Activated CD4-positive, CD25-positive, alpha-beta regulatory T cell treated with anti-CD3 and anti-CD28 coated beads, Interleukin-2, amount 50 U/mL, for 72 hours (primary cell): ENCODE results near the gene TSPAN2.

Experiments
- DNase-seq: peaks from one replicate; pipeline ENCODE4 v3.0.0; 2021

TSPAN2 gene

DNA sequence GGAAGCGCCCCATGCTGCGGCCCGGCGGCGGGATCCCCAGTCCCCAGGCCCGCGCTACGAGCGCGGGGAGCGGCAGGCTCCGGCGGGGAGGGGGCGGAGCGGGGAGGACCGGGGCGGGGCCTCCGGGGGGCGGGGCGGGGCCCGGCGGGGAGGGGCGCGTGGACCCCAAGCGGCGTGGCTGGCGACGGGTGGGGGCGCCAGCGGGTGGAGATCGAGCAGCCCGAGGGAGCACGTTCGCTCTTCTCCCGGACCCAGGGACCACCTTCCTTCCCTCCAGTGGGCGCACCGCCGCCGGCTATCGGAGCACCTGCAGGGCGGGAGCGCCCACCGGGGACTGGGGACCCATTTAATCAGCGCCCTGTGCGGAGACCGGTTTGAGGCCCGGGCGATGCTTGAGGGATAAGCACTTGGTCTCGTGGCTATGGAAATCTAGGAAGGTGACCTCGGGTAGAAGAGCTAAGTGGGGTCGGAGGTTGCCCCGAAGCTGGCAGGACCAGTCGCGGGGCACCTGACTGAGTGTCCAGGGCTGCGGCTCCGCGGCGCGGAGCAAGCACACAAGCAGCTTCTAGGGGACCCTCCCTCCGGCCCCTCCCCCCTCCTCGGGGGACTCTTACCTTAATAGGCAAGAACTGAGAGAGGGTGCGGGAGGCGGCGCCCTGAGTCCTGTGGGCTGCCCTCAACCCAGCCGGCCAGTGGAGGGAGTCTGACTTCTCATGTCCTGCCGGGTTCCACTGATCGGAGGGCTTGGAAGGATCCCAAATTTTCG is at the start of gene TSPAN2:
Gene TSPAN2, minus strand, starts transcription at position 84 of the 766 bp plus-strand sequence. Its CDS starts 71 bp downstream, at position 13.
- DNase-seq: peak; percentile 46

DNA sequence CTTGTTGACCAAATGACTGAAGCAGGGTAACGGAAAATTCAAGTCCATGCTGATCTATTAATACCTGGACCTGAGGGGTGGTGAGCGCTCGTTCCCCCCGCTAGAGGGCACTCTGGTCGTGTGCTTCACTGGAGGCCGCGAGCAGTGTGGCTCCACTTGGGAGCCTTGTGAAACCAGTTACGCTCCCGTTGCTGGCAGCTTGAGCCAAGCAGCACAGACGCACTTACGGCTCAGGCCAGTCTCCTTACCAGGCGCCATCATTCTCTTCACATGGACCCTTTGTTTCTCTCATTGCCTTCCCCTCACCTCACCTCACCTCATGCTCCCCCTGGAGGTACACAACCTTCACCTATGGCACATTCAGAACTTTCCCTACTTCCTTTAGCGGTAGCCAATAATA is 49.7 kb upstream of the TSPAN2 start:
- DNase-seq: peak; percentile 65

DNA sequence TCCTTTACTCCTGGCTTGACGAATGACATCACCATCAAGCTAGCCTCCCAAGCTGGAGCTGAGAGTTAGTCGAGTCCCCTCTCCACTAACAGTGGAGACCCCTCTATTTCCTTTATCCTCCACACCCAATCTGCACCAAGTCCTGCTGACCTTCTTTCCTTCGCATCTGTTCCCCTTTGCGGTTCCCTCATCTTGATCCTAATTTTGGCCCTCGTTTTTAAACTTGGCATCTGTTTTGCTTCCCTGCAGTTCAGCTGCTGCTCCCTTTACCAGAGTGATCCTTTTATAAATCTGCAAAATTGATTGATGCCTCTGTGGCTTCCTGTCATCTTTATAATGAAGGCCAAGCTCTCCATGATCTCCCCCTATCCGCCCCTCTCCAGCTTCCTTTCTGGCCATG is 49.0 kb upstream of the TSPAN2 start:
- no peak for DNase-seq

DNA sequence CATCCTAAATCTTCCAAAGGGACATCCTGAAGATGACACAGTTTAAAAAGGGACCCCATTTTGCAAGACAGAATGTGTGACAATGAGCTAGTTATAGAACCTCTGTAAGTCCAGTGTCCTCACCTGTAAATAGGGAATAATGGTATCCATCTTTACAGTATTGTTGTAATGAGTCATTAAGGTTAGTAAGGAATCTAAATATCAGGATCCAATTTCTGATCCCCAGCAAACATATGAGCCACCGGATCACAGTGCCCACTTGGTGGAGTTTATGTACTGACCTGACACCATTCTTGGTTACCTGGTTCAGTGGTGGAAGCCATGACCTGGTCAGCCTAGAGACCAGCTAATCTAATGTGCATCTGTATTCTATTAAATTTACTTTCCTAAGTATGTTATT is 47.9 kb upstream of the TSPAN2 start:
- DNase-seq: no peak

DNA sequence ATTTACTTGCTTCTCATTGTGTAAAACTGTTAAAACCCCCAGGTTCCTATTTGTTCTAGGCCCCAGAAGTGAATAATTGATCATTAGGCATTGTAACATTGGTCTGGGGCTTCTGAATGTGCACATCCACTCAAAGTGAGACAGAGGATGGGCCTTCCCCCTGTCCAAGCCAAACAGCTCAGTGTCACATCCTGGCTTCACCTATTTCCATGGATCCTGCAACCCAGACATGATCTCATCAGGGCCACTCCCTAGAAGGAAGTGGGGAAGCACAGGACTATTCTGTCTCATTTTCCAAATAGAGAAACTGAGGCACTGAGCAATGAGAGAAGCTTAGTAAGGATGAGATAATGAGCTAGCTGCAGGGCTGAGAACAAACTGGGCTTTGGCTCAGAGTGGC is 47.4 kb upstream of the TSPAN2 start:
- DNase-seq: no peak

DNA sequence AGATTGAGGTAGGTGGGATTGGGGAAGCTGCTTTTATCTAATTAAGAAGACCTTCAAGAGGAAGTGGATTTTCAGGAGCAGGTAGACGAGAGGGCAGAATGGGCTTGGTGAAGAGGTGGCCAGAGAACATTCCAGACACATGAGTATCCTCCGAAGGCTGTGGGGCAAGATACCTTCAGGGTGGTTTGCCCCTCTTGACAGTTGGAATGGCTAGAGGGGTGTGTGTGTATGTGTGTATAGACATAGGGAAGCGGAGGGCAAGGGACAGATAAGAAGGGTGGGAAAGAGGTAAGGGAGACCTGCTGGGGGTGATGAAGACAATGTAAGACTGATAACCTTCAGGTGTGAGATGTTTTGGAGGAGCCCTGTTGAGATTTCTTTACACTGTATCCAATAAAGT is 46.8 kb upstream of the TSPAN2 start:
- DNase-seq: no peak

DNA sequence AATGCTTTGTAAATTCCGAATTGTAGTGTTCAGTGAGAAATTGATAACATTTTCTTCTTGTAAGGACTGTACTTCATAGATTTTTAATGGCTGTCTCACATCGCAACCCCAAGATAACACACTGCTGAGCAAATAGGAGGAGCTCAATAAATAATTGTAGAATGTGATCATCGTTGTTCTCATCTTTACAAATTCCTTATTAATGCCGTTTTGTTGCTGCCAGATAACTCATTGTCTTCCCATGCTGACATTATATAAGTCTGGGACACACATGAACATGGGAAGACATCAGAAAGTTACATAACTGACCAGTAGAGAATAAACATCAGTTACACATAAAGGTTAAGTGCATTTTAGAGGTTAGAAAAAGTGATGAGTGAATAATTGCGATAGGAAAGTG is 46.4 kb upstream of the TSPAN2 start:
- no peak for DNase-seq

DNA sequence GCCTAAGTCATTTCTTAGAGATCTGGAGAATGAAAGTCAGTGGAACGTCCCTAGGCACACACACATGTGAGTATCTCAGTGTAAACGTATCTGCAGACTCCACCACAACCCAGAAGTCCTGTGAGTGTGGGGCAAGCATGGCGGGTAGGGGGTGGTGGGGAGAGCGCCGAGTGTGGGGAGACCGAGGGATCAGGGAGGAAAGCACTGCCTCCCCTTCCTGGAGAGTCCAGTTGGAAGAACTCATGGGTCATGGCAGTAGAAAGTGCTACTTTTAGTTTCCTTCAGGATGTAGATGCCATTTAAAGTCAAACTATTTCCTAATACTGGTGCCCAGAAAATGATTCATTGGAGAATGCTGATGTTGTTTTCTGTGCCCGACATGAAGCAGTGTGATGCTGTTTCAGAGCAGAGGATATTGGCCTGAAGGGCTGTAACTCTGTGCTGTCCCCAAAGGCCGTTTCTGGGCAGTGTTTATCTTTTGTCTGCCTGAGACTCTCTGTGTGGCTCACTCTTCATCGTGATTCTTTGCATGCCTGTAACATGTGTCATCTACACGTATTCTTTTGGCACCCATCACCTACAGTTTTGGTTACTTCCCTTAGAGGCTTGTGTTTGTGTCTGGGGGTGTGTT is 45.7 kb upstream of the TSPAN2 start:
- DNase-seq: no peak

DNA sequence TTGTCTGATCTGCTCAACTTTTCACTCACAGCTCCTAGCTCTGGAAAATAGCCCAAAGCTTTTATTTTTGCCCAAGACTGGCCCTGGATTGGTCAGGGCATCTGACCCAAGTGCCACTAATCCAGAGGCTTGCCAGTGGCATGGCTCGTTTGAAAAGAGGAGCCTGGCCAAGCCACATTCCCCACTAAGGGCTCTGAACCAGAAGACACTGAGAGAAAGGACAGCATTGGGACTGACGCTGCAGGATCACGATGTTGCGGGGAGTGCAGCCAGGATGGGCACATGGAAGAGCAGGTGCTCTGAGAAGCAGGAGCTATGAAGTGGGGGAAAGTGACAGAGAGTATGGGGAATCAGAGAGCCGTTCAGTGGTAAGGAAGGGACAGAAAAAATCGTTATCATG is 44.9 kb upstream of the TSPAN2 start:
- DNase-seq: no peak

DNA sequence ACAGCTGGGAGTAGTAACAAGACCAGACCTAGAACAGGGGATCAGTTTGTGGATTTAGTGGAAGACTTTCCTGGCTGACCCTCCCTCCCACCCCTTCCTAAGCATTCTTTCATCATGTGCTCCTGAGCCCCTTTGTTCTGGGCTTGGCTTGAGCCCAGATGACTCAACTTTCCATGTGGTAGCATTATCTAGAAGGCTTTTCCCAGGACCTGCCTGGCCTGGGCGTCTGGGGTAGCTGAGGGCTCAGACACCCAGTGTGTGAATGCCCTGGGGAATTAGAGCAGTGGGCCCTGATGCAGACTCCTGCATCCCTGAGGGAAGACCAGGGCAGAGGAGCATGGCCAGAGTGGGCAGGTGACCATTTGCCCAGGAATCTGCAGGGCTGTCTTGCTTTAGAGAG is 44.1 kb upstream of the TSPAN2 start:
- DNase-seq: no peak

DNA sequence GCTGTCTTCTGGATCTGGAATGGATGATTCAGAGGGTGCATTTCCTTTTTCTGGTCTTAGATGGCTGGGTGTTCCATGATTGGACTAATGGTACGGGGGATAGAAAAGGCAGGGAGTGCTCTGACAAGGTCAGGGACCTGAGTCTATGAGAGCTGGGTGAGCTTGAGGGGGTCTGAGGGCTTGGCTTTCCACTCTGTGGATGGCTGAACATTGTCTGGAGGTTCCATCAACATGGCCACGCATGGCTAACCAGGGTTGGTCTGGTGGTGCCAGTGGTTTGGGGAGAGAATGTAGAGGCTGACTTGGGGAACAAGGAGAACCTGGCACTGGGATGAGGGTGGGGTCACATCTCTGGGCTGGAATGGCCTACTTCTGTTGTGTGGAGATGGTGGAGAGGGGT is 41.5 kb upstream of the TSPAN2 start:
- no peak for DNase-seq

DNA sequence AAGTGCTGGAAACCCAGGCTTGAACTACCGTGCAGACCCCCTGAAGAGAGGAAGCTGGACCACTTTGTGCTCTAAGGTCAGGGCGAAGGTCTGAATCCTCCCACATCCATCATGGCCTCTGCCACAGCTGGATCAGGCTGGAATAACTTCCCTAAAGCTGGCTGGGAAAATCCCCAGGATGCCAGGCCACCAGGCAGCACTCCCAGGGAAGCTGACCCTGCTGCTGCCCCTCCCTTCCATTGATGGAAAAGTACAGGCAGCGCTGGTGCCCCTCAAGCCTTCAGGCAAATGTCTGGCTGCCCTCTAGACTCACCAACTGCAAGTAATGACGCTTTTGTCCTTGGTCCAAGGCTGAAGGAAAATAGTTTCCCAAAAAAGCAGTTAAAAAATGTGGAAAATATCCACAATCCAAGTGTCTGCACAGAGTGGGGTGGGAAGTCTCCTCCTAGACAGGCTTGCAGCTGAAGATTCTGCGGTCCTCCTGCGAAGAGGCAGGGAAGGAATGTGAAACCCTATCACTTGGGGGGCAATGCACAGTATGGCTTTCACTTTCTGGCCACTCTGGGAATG is 39.9 kb upstream of the TSPAN2 start:
- no peak for DNase-seq

DNA sequence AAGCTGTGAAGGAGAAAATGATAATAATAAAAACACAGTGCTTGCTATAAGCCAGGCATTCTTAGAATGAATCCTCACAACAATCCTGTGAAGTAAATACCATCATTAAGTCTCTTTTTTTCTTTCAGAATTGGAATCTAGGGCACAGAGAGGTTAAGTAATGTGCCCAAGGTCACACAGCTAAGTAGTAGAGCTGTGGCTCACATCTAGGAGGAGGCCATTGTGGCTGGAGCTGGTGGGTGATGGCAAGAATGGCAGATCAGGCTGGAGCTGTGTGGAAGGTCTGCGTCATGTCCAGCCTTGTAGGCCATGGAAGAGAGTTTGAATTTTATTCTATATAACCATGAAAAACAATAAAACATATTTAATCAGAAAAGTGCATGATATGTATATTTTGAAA is 38.2 kb upstream of the TSPAN2 start:
- DNase-seq: no peak

DNA sequence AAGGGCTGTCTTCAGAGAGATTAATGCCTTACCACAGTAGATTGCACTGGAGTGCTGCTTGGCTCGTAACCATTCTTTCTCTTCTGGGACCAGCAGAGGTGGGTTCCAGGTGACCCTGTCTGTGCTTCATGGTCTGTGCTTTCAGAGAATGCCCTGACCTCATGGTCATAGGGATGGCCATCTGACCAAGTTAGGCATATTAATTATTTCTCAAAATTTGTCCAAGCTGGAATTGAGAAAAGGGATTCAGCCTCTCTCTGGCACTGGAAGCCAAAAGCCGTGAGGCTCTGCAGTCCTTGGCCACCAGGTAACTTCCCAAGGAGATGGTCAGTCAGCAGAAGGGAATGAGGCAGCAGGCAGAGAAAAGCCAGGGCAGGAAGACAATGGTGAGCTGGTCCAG is 37.2 kb upstream of the TSPAN2 start:
- no peak for DNase-seq

DNA sequence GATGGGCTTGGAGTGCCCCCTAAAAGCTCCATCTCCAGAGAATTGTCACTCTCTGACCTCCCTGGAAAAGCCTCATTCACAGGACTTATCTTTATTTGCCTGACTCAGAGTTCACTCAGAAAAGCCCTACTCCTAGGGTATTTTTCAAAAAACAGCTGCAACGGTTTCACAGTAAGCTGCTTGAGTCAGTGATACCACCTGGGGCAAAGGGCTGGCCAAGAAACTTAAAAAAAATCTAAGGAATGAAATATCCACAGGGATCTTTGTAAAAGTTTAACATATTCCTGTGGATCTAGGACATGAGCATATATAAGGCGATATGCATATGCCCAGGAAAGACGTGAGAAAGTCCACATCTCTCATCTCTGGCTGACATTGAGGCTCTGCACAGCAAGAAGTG is 33.8 kb upstream of the TSPAN2 start:
- DNase-seq: no peak

DNA sequence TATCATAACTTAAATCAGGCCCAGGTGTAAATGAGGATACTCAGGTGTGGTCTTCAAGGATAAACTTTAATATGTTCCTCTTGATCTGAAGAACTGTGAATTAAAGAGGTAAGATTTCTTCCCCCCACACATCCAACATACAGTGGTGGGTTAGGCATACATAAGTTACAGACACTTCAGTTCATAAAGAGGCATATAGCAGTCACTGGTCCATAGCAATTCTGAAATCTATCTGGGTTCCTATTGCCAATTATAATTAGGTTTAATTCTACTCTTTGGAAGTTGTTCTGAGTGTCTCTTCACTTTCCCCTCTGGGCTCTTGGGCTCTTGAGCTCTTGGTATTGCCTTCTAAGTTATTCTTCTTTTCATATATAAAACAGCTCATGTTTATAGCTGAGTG is 32.5 kb upstream of the TSPAN2 start:
- DNase-seq: no peak

DNA sequence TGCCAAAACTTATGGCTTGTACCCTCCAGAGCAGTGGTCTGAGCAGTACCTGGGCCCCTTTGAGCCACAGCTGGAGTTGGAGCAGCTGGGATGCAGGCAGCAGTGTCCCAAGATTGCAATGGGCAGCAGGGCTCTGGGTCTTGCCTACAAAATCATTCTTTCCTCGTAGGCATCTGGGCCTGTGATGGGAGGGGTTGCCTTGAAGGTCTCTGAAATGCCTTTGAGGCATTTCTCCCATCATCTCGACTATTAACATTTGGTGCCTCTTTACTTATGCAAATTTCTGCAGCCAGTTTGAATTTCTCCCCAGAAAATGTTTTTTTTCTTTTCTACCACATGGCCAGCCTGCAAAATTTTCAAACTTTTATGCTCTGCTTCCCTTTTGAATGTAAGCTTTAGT is 31.0 kb upstream of the TSPAN2 start:
- DNase-seq: no peak

DNA sequence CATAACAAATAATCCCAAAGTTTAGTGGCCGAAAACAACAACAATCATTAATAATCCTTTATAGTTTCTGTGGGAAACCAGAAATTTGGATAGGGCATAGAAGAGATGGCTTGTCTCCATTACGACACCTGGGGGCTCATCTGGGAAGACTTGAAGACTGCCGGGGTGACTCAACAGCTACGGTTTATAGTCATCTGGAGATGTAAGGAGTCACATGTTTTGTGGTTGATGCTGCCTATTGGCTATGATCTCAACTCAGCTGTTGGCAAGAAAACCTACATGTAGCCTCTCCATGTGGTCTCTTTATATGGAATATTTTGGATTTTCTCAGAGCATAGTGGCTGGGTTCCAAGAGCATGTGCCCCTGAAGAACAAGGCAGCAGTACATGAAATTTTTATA is 29.3 kb upstream of the TSPAN2 start:
- no peak for DNase-seq

DNA sequence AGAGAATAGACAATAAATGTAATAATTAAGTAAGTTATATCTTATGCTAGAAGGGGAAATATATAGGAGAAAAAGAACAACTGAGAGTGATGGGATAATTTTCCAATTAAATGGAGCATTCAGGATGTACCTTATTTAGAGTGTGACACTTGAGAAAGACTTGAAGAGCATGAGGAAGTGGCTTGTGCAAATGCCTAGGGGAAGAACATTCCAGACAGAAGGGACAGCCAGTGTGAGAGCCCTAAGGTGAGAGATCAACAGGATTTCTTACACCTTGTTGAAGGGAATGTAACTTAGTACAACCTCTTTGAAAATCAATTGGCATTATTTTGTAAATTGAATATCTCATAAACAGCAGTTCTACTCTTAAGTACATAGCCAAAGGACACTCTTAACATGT is 28.8 kb upstream of the TSPAN2 start:
- DNase-seq: no peak

DNA sequence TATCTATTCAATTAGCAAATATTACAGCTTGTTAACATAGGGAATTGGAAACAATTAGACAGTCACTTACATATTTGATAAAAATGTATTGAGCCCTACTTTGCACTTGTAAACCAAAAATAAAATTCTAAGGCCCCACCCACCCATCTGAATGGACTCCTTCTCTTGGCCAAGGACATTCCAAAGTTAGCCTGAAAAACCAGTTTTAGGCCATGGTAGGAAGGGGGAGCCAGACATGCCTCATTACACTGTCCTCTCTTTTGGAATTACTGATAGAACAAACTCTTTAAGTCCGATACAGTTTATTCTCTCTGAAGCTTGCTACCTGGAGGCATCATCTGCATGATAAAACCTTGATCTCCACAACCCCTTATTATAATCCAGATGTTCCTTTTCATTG is 28.0 kb upstream of the TSPAN2 start:
- no peak for DNase-seq

DNA sequence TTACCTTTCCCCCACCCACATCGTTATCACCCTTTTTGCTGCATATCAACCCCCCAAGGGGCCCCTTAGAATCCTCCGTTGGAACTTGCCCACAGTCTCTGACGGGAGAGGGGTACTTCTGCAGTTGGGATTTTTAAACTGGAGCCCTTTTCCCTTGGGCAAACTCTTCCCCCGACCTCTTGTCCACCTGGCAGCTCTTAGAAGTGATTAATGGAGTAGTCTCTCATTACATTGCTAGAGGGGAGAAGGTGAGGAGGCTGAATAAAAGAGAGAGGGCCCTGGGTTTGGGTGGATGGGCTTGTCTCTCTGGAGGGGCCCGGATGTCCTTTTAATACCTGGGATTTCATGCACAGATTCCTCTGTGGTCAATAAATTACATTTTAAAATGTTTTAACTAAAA is 27.2 kb upstream of the TSPAN2 start:
- DNase-seq: no peak

DNA sequence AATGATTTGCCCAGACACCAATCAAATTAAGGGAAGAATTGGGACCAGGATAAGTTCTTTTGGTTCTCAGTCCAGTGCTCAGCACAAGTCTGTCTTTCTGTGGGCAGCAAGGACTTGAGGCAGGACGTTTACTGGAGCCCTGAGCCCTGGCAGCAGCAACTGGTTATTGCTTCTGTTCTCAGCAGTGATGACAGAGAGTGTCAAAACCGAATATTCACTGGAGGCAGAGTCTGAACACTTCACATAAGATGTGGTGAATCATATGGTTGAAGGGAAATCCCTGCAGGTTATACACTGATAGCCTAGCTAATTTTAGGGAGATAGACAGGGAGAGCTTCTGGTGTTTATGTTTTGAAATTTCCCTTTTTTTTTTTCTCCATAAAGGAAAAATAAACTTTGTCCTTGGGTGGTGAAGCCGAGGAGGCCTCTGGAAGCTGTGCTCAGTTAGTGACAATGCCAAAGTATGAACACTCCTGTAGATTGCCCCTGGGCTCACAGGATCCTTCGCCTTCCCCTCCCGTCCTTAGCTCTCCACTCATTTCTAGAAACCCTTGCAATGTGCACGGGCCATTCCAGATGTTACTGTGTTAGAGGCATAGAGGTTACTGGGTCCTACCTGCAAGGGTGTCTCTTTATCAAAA is 26.3 kb upstream of the TSPAN2 start:
- DNase-seq: no peak

DNA sequence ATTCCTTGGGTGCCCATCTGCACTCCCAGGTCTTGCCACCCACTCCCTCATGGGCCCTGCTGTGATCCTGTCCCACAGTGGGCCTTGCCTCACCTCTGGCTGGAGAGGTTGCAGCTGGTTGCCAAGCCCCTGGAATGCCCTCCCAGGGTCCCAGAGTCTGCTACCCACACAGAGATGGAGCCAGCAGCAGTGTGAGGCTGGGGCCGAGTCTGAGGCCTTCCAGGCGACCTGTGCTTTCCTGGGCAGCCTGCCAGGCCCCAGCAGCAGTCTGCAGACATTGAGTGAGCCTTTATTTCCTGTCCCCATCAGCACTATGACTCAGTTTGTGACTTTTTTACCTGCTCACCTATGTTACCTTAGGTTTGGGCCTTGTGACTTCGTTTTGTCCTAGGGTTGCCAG is 25.0 kb upstream of the TSPAN2 start:
- no peak for DNase-seq

DNA sequence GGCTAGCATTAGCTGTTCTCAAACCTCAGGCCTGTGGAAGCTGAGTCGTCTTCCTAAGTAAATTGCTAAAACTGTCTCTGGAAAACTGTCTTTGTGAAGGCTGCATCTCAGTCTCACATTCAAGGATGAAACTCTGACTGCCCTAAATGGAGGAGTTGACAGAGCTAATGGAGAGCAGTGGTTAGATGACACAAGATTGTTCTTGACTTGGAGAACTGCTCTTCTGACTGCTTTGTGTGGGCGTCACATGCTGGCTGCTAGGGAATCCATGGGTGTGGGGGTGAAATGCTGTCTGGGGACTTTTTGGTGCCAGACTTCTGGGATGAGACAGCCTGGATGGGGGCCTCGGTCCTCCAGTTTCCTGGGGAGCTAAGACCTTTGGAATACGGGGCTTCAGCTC is 24.5 kb upstream of the TSPAN2 start:
- no peak for DNase-seq
